Osteocyte (in vitro differentiated cells): ENCODE data around the gene PRKN. TPM values are rescaled to one million over a fixed set of nuclear protein-coding genes. Genes with fewer than 3 reads are reported as not detected.

Experiments
- DNase-seq: peaks from one replicate; pipeline ENCODE4 v3.0.0; 2021; ENCODE audit warnings: mixed read lengths; ENCODE audit not compliant: unreplicated experiment; ENCODE audit errors: extremely low spot score
- H3K27ac Mint-ChIP-seq: one replicate; pipeline ENCODE4 v1.8.0; 2021; ENCODE audit warnings: mild to moderate bottlenecking, mixed read lengths; ENCODE audit not compliant: unreplicated experiment
- H3K27me3 Mint-ChIP-seq: one replicate; pipeline ENCODE4 v1.8.0; 2021; ENCODE audit warnings: mixed read lengths; ENCODE audit not compliant: unreplicated experiment
- H3K36me3 Mint-ChIP-seq: one replicate; pipeline ENCODE4 v1.8.0; 2021; ENCODE audit warnings: mixed read lengths; ENCODE audit not compliant: unreplicated experiment
- H3K4me1 Mint-ChIP-seq: one replicate; pipeline ENCODE4 v1.8.0; 2021; ENCODE audit warnings: mixed read lengths; ENCODE audit not compliant: unreplicated experiment
- H3K4me3 Mint-ChIP-seq: one replicate; pipeline ENCODE4 v1.8.0; 2021; ENCODE audit warnings: mild to moderate bottlenecking, moderate library complexity, mixed read lengths; ENCODE audit not compliant: unreplicated experiment
- H3K9me3 Mint-ChIP-seq: one replicate; pipeline ENCODE4 v1.8.0; 2021; ENCODE audit warnings: mixed read lengths; ENCODE audit not compliant: unreplicated experiment
- total RNA-seq: library from RNA; stranded (reverse); gene quantifications from 2 replicates; pipeline ENCODE4 v1.2.1, GENCODE V29; 2021
- TF ChIP-seq, protein P1 (sequence below): fragments of 200-600 bp; sonication (generic); IDR thresholded peaks from 2 replicates; pipeline ENCODE4 v1.5.0; 2021; ENCODE audit warnings: antibody characterized with exemption, mild to moderate bottlenecking, moderate library complexity

PRKN gene
- total RNA-seq, 1 donor from 2014 or later: 13.4 TPM

GRCh38 chr6:161658211-161658610 lies 1069.4 kb downstream of the PRKN start:
- peaks cover 5% of the 10 kb centered on the region for H3K4me1 Mint-ChIP-seq
- TF ChIP-seq, protein P1, sequence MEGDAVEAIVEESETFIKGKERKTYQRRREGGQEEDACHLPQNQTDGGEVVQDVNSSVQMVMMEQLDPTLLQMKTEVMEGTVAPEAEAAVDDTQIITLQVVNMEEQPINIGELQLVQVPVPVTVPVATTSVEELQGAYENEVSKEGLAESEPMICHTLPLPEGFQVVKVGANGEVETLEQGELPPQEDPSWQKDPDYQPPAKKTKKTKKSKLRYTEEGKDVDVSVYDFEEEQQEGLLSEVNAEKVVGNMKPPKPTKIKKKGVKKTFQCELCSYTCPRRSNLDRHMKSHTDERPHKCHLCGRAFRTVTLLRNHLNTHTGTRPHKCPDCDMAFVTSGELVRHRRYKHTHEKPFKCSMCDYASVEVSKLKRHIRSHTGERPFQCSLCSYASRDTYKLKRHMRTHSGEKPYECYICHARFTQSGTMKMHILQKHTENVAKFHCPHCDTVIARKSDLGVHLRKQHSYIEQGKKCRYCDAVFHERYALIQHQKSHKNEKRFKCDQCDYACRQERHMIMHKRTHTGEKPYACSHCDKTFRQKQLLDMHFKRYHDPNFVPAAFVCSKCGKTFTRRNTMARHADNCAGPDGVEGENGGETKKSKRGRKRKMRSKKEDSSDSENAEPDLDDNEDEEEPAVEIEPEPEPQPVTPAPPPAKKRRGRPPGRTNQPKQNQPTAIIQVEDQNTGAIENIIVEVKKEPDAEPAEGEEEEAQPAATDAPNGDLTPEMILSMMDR: no peak

GRCh38 chr6:161654209-161654608 lies 1073.4 kb downstream of the PRKN start:
- H3K27me3 Mint-ChIP-seq: no peaks in the 10 kb centered on the region
- peaks cover 5% of the 10 kb centered on the region for H3K4me1 Mint-ChIP-seq
- DNase-seq: peak; percentile 48
- TF ChIP-seq, protein P1: no peak
- peaks cover 6% of the 10 kb centered on the region for H3K9me3 Mint-ChIP-seq
- H3K36me3 Mint-ChIP-seq: no peaks in the 10 kb centered on the region
- no peak overlapping the region for H3K4me3 Mint-ChIP-seq
- H3K27ac Mint-ChIP-seq: no peak overlapping the region

More at GRCh38 chr6:161658211-161658610, 1069.4 kb downstream of the PRKN start:
- Mint-ChIP-seq H3K4me3 (no peak overlapping the region), H3K27ac (no peak overlapping the region), H3K36me3 (no peaks in the 10 kb centered on the region), H3K27me3 (no peaks in the 10 kb centered on the region), H3K9me3 (no peaks in the 10 kb centered on the region)
- no peak for DNase-seq

- Mint-ChIP-seq H3K4me3 (no peak overlapping the region), H3K36me3 (no peaks in the 10 kb centered on the region), H3K4me1 (peaks cover 4% of the 10 kb centered on the region), H3K9me3 (peaks cover 6% of the 10 kb centered on the region), H3K27me3 (no peaks in the 10 kb centered on the region), H3K27ac (no peak overlapping the region)
- DNase-seq: no peak
- TF ChIP-seq, protein P1: no peak
Measured at GRCh38 chr6:161651949-161652348, 1075.6 kb downstream of the PRKN start.

DNA sequence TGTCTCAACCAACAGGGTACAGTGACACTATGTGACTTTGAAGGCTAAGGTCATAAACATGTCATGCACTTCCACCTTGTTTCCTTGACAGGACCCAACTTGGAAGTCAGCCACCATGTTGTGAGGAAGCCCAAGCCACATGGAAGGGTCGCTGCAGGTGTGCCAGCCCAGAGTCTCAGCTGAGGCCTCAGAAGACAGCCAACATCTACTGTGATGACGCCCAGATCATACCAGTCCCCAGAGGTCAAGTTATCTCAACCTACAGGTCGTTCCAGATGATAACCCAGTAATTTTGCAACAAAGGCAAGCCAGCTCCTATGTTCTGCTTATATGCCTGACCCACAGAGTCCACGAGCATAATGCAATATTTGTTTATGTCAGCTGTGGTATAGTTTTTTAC lies 1077.7 kb downstream of the PRKN start:
- H3K27me3 Mint-ChIP-seq: no peaks in the 10 kb centered on the region
- H3K4me3 Mint-ChIP-seq: no peak overlapping the region
- no peaks in the 10 kb centered on the region for H3K36me3 Mint-ChIP-seq
- no peak overlapping the region for H3K27ac Mint-ChIP-seq
- no peak for DNase-seq
- TF ChIP-seq, protein P1: no peak
- peaks cover 6% of the 10 kb centered on the region for H3K9me3 Mint-ChIP-seq
- peaks cover 7% of the 10 kb centered on the region for H3K4me1 Mint-ChIP-seq

- Mint-ChIP-seq H3K4me3 (no peak overlapping the region), H3K4me1 (peaks cover 15% of the 10 kb centered on the region), H3K27me3 (no peaks in the 10 kb centered on the region), H3K27ac (no peak overlapping the region), H3K36me3 (no peaks in the 10 kb centered on the region), H3K9me3 (peaks cover 6% of the 10 kb centered on the region)
- TF ChIP-seq, protein P1: no peak
- DNase-seq: no peak
Measured at GRCh38 chr6:161649068-161649467, 1078.5 kb downstream of the PRKN start.
